K562 (cell line): ENCODE data around the gene EXOC4. TPM values are rescaled to one million over a fixed set of nuclear protein-coding genes. Genes with fewer than 3 reads are reported as not detected.

Source experiments
- ATAC-seq: fragments of 200-7000 bp; cut with Tn5 transposase; 3 replicates; pipeline ENCODE4 v1.9.1; 2020; ENCODE audit warnings: moderate library complexity
- BruUV-seq: library from RNA; stranded (reverse); fragments of 400-500 nt; replicated peaks from 2 replicates; lab custom pipeline; 2021; lab: Mats Ljungman, UMichigan
- CTCF ChIA-PET: fragments of 300-600 bp; formaldehyde crosslinking; extraction: SDS; loops from one replicate; lab custom pipeline; 2021; ENCODE audit warnings: low intra/inter-chr PET ratio; lab: Yijun Ruan, JAX
- POLR2A ChIA-PET: fragments of 300-600, 350-650 bp; sonication (Branson Sonifier 250); formaldehyde crosslinking; extraction: SDS; loops from one replicate; lab custom pipeline; 2021; ENCODE audit warnings: antibody characterized with exemption, inconsistent platforms; lab: Yijun Ruan, JAX
- DNase-seq, 4 experiments: peaks; one replicate each; pipeline versions ENCODE4 v3.0.0 to v3.0.0-alpha.2; 2011 to 2018; ENCODE audit warnings: low spot score in 3 of 4, mixed read lengths in 3 of 4; ENCODE audit errors: extremely low read depth in 1 of 4
- FAIRE-seq: peaks from 2 replicates; lab custom pipeline; 2011; peaks lifted over from hg19 to GRCh38; lab: Jason Lieb, UNC
- H2AFZ ChIP-seq: 2 replicates; pipeline ENCODE4 v1.6.0; 2011; ENCODE audit warnings: low read depth, low read length, control low read depth, inconsistent platforms
- H3K27ac ChIP-seq: fragments of 200-600 bp; 3 replicates; pipeline ENCODE4 v1.8.0; 2011; ENCODE audit warnings: low read depth, mild to moderate bottlenecking, control low read depth, inconsistent platforms, low read length, moderate library complexity, mixed read lengths; ENCODE audit errors: extremely low read depth
- H3K27me3 ChIP-seq, 2 experiments: fragments of 300-600 bp in 1 of 2; 2 replicates in 1 of 2; 3 replicates in 1 of 2; pipeline versions ENCODE4 v1.6.0 to v1.8.0; 2011; ENCODE audit warnings: inconsistent platforms in 2 of 2, low read length in 2 of 2, mild to moderate bottlenecking in 1 of 2, mixed read lengths in 1 of 2, moderate library complexity in 1 of 2; ENCODE audit not compliant: control insufficient read depth in 2 of 2, insufficient read depth in 2 of 2
- H3K36me3 ChIP-seq: fragments of 300-600 bp; 3 replicates; pipeline ENCODE4 v1.8.0; 2011; ENCODE audit warnings: mild to moderate bottlenecking, low read length, inconsistent platforms; ENCODE audit not compliant: control insufficient read depth, insufficient read depth
- H3K4me1 ChIP-seq, 2 experiments: fragments of 200-600 bp in 1 of 2; replicated peaks in 1 of 2; 2 replicates in 1 of 2; 3 replicates in 1 of 2; pipeline versions ENCODE4 v1.5.1 to v1.8.0; 2011; ENCODE audit warnings: inconsistent platforms in 2 of 2, low read length in 2 of 2, mild to moderate bottlenecking in 1 of 2, mixed read lengths in 1 of 2, moderate library complexity in 1 of 2; ENCODE audit not compliant: control insufficient read depth in 2 of 2, insufficient read depth in 2 of 2
- H3K4me2 ChIP-seq: 2 replicates; pipeline ENCODE4 v1.6.1; 2011; ENCODE audit warnings: low read length, control low read depth, inconsistent platforms, mixed read lengths; ENCODE audit not compliant: insufficient read depth
- H3K4me3 ChIP-seq: fragments of 200-600 bp; sonication (generic), shearing (Covaris generic); 2 replicates; pipeline ENCODE4 v1.5.1; 2016; ENCODE audit warnings: control low read depth, inconsistent platforms
- H3K79me2 ChIP-seq: fragments of 200-600 bp; 3 replicates; pipeline ENCODE4 v1.8.0; 2011; ENCODE audit warnings: low read length, inconsistent platforms; ENCODE audit not compliant: control insufficient read depth, insufficient read depth
- H3K9ac ChIP-seq, 2 experiments: 2 replicates each; pipeline versions ENCODE4 v1.6.0 to v1.6.1; 2011; ENCODE audit warnings: low read depth in 2 of 2, low read length in 2 of 2, control low read depth in 1 of 2, inconsistent platforms in 1 of 2, mild to moderate bottlenecking in 1 of 2, mixed read lengths in 1 of 2; ENCODE audit not compliant: insufficient read depth in 1 of 2
- H3K9me1 ChIP-seq: one replicate; pipeline ENCODE4 v1.6.0; 2011; ENCODE audit warnings: inconsistent platforms, mild to moderate bottlenecking, low read length, moderate library complexity; ENCODE audit not compliant: control insufficient read depth, insufficient read depth
- H3K9me3 ChIP-seq: replicated peaks from 2 replicates; pipeline ENCODE4 v1.5.1; 2011; ENCODE audit warnings: low read depth, low read length, inconsistent platforms; ENCODE audit not compliant: control insufficient read depth, insufficient read depth
- H4K20me1 ChIP-seq: replicated peaks from 2 replicates; pipeline ENCODE4 v1.6.1; 2011; ENCODE audit warnings: low read length, inconsistent platforms, mixed read lengths; ENCODE audit not compliant: control insufficient read depth, insufficient read depth
- ATF7 ChIP-seq: fragments of 450-650 bp; IDR thresholded peaks from 2 replicates; pipeline ENCODE4 v1.7.1; 2014; ENCODE audit warnings: mild to moderate bottlenecking, moderate library complexity
- BRF2 ChIP-seq: IDR thresholded peaks from 3 replicates; pipeline ENCODE4 v1.6.1; 2011; ENCODE audit warnings: borderline replicate concordance, mild to moderate bottlenecking; ENCODE audit not compliant: insufficient read length, insufficient read depth
- E2F3 ChIP-seq: fragments of 250-450 bp; sonication (Bioruptor Pico); IDR thresholded peaks from 2 replicates; pipeline ENCODE4 v1.4.0; 2020; ENCODE audit warnings: mild to moderate bottlenecking
- FOS ChIP-seq: IDR thresholded peaks from 3 replicates; pipeline ENCODE4 v1.6.1; 2011; ENCODE audit not compliant: insufficient read length; ENCODE audit errors: extremely low read depth
- KLF6 ChIP-seq: fragments of 250-450 bp; sonication (Bioruptor Pico); IDR thresholded peaks from 2 replicates; pipeline ENCODE4 v1.4.0; 2020; ENCODE audit warnings: mild to moderate bottlenecking, moderate library complexity, borderline replicate concordance
- NFATC3 ChIP-seq: fragments of 450-650 bp; IDR thresholded peaks from 2 replicates; pipeline ENCODE4 v1.6.1; 2017; ENCODE audit warnings: mild to moderate bottlenecking
- SMAD4 ChIP-seq: fragments of 250-450 bp; sonication (Bioruptor Pico); conservative IDR thresholded peaks from 2 replicates; pipeline ENCODE4 v1.8.0; 2021; ENCODE audit warnings: inconsistent platforms, mild to moderate bottlenecking, moderate library complexity
- TAF15 ChIP-seq: fragments of 200-400 bp; formaldehyde crosslinking; IDR thresholded peaks from 2 replicates; pipeline ENCODE4 v1.6.1; 2017; ENCODE audit warnings: mild to moderate bottlenecking, low read depth, low read length, moderate library complexity
- TSC22D4 ChIP-seq: fragments of 450-650 bp; IDR thresholded peaks from 2 replicates; pipeline ENCODE4 v1.6.1; 2016; ENCODE audit warnings: missing genetic modification characterization, missing biosample characterization, control low read depth
- USF1 ChIP-seq: sonication (generic); formaldehyde crosslinking; IDR thresholded peaks from 2 replicates; pipeline ENCODE4 v1.9.0; 2022; ENCODE audit warnings: mild to moderate bottlenecking, missing genetic modification reagents
- ZNF140 ChIP-seq: fragments of 250-450 bp; sonication (Bioruptor Pico); IDR thresholded peaks from 2 replicates; pipeline ENCODE4 v1.8.0; 2021; ENCODE audit warnings: moderate library complexity, mild to moderate bottlenecking, inconsistent platforms
- ZNF232 ChIP-seq: sonication (generic); formaldehyde crosslinking; IDR thresholded peaks from 2 replicates; pipeline ENCODE4 v1.8.0; 2022; ENCODE audit warnings: mild to moderate bottlenecking, missing genetic modification reagents
- in situ Hi-C: fragments of 300-500 bp; cut with MboI; formaldehyde crosslinking; loops from 4 replicates; pipeline ENCODE4 v1.15.0; 2018; ENCODE audit warnings: inconsistent platforms, mixed read lengths
- intact Hi-C: fragments of 100-400 bp; cut with micrococcal nuclease; formaldehyde crosslinking; loops from 2 replicates; pipeline ENCODE4 v1.14.2; 2022
- polyA plus RNA-seq, 8 experiments: library from polyadenylated mRNA; depleted of rRNA in 4 of 8; stranded (reverse) in 5 of 8; unstranded in 3 of 8; fragments of >200 nt; fragmentation: Nextera tagmentation in 2 of 8; fragmentation: Illumina TruSeq in 1 of 8; extraction: Ambion mirVana in 2 of 8; extraction: Trizol in 1 of 8; gene quantifications; 2 replicates each; pipeline versions ENCODE4 v1.2.1 to v1.2.3, GENCODE V29; 2011 to 2014; ENCODE audit warnings: inconsistent platforms in 1 of 8, missing spikeins in 1 of 8
- total RNA-seq, 7 experiments: library from RNA; depleted of rRNA in 6 of 7; stranded (reverse); fragments of >200 nt in 6 of 7; fragmentation: Illumina TruSeq in 2 of 7; extraction: Trizol in 2 of 7; gene quantifications; 2 replicates each; pipeline versions ENCODE4 v1.2.1 to v1.2.3, GENCODE V29; 2011 to 2021; ENCODE audit warnings: low replicate concordance in 1 of 7
- TF ChIP-seq, protein P1 (sequence below): sonication (generic); formaldehyde crosslinking; IDR thresholded peaks from 2 replicates; pipeline ENCODE4 v1.8.1; 2022; ENCODE audit warnings: missing genetic modification reagents

EXOC4 gene
- total and polyA plus RNA-seq, 9 of the 15 experiments (the other 6 are each of a cell fraction or from before 2014, with no cell fraction given) = 18.5 to 73.1 (median 46.6) TPM

GRCh38 chr7:133750287-133750686, 497.4 kb downstream of the EXOC4 start (continued):
- no peak for TF ChIP-seq NFATC3
- TF ChIP-seq, all 486 proteins: peak for 0

- Histone ChIP-seq H3K27me3 (no peaks in the 10 kb centered on the region), H3K79me2 (no peaks in the 10 kb centered on the region), H3K4me2 (no peak overlapping the region), H2AFZ (no peak overlapping the region), H3K4me3 (no peak overlapping the region), H4K20me1 (no peaks in the 10 kb centered on the region; the same call in 1 of the 2 replicates), H3K9me3 (no peaks in the 10 kb centered on the region), H3K36me3 (no peaks in the 10 kb centered on the region), H3K4me1 (no peaks in the 10 kb centered on the region), H3K9ac (no peak overlapping the region), H3K9me1 (no peaks in the 10 kb centered on the region), H3K27ac (no peak overlapping the region)
- no peak for ATAC-seq
- BruUV-seq = no TSS peak
- no peak for DNase-seq
- ChIA-PET CTCF (no interaction called here), POLR2A (interaction anchor here (0.6 to 1.0 kb wide), 3 partner anchors 12 to 60 kb away, joined by 3 to 6 read pairs (median 4); no protein-coding TSS in a partner anchor)
- intact Hi-C loops (no loop called here), in situ Hi-C loops (no loop called here)
- no peak for FAIRE-seq
- no peak for TF ChIP-seq TAF15
- no peak for TF ChIP-seq ZNF140 (CRISPR knock-in tag)
- no peak for TF ChIP-seq FOS
- TF ChIP-seq, protein P1, sequence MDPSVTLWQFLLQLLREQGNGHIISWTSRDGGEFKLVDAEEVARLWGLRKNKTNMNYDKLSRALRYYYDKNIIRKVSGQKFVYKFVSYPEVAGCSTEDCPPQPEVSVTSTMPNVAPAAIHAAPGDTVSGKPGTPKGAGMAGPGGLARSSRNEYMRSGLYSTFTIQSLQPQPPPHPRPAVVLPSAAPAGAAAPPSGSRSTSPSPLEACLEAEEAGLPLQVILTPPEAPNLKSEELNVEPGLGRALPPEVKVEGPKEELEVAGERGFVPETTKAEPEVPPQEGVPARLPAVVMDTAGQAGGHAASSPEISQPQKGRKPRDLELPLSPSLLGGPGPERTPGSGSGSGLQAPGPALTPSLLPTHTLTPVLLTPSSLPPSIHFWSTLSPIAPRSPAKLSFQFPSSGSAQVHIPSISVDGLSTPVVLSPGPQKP (CRISPR knock-in tag) = no peak
- TF ChIP-seq BRF2 = no peak
- no peak for TF ChIP-seq SMAD4 (CRISPR knock-in tag)
- TF ChIP-seq ZNF232 (CRISPR knock-in tag) = no peak
- no peak for TF ChIP-seq E2F3
- TF ChIP-seq ATF7 = no peak
- no peak for TF ChIP-seq TSC22D4 (tag)
- no peak for TF ChIP-seq USF1 (CRISPR knock-in tag)
- no peak for TF ChIP-seq KLF6
These were observed 498.2 kb downstream of the EXOC4 start for GRCh38 chr7:133751079-133751478.
